Measurements from ENCODE around the gene CYP27A1. TPM values are rescaled to one million over a fixed set of nuclear protein-coding genes. Genes with fewer than 3 reads are reported as not detected.
A peak's percentile ranks its signal among the peaks of the same experiment; 100 is the strongest.

CYP27A1 gene
- total and polyA plus RNA-seq, 9 of the 15 experiments (the other 6 are each of a cell fraction or from before 2014, with no cell fraction given) = 0.20 TPM; not detected in 8

- TF ChIP-seq RREB1 (CRISPR knock-in tag; IDR thresholded peaks at IDR 0.05) (no peak), CREB3L1 (IDR thresholded peaks at IDR 0.05; ENCODE audit: borderline replicate concordance, low read depth) (0 out of 2 replicates have a peak, but pooled peaks have one; percentile 22), IRF9 (tag; IDR thresholded peaks at IDR 0.05) (0 out of 2 replicates have a peak, but pooled peaks have one; percentile 28), YBX1 (IDR thresholded peaks at IDR 0.05) (no peak), ELF4 (CRISPR knock-in tag; IDR thresholded peaks at IDR 0.05) (no peak), BCOR (IDR thresholded peaks at IDR 0.05) (no peak), E2F3 (CRISPR knock-in tag; IDR thresholded peaks at IDR 0.05) (no peak), ARID3A (IDR thresholded peaks at IDR 0.05; ENCODE audit: borderline replicate concordance, low read depth, low read length) (no peak), ZNF134 (CRISPR knock-in tag; conservative IDR thresholded peaks at IDR 0.05) (no peak), GTF2B (IDR thresholded peaks at IDR 0.05; ENCODE audit: extremely low read depth, insufficient read length) (no peak), RBM25 (IDR thresholded peaks at IDR 0.05; ENCODE audit: low read depth, low read length, severe bottlenecking) (no peak), ZNF644 (tag; IDR thresholded peaks at IDR 0.05; ENCODE audit: low read depth) (0 out of 2 replicates have a peak, but pooled peaks have one; percentile 21), NFXL1 (CRISPR knock-in tag; IDR thresholded peaks at IDR 0.05) (no peak), L3MBTL2 (IDR thresholded peaks at IDR 0.05) (peak; percentile 83), TFAP4 (CRISPR knock-in tag; IDR thresholded peaks at IDR 0.05; ENCODE audit: borderline replicate concordance) (no peak)
These were observed 36.8 kb upstream of the CYP27A1 start (continued) for GRCh38 chr2:218745160-218745558.

Data from K562 (cell line).